ENCODE measurements around the gene ZNHIT3.

The ZNHIT3 gene

GRCh38 chr17:36540696-36541095 lies 54.2 kb downstream of the ZNHIT3 start:
- Histone ChIP-seq H3K9me3 (ENCODE audit: control insufficient read depth in 1 of 2, low read length in 2 of 2) (no peaks in the 10 kb centered on the region), H3K27me3 (ENCODE audit: low read depth, low read length) (no peaks in the 10 kb centered on the region), H3K27ac (ENCODE audit: low read length) (no peak overlapping the region), H3K4me1 (ENCODE audit: control insufficient read depth in 1 of 2, insufficient read depth in 2 of 2, low read length in 2 of 2) (peaks cover 0 to 10% of the 10 kb centered on the region in 2 donors), H3K4me3 (ENCODE audit: low read depth in 1 of 2, low read length in 2 of 2) (no peak overlapping the region), H3K36me3 (ENCODE audit: control insufficient read depth in 1 of 2, insufficient read depth in 2 of 2, low read length in 2 of 2) (peaks cover 8 to 13% of the 10 kb centered on the region in 2 donors)

DNA sequence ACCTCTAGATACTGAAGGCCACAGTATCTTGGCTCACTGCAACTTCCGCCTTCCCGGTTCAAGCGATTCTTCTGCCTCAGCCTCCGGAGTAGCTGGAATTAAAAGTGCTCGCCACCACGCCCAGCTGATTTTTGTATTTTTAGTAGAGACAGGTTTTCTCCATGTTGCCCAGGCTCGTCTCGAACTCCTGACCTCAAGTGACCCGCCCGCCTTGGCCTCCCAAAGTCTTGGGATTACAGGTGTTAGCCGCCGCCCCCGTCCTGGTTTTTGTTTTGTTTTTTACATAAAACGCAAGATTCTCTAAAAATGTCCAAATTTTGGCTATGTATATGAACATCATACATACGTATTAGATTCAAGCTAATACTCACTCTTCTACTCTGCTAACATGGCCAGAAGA lies 56.3 kb downstream of the ZNHIT3 start:
- H3K9me3 ChIP-seq (ENCODE audit: control insufficient read depth in 1 of 2, low read length in 2 of 2) = no peaks in the 10 kb centered on the region
- H3K36me3 ChIP-seq (ENCODE audit: control insufficient read depth in 1 of 2, insufficient read depth in 2 of 2, low read length in 2 of 2) = peaks cover 6 to 9% of the 10 kb centered on the region in 2 donors
- no peaks in the 10 kb centered on the region for H3K27me3 ChIP-seq (ENCODE audit: low read depth, low read length)
- no peak overlapping the region for H3K4me3 ChIP-seq (ENCODE audit: low read depth in 1 of 2, low read length in 2 of 2)
- H3K4me1 ChIP-seq (ENCODE audit: control insufficient read depth in 1 of 2, insufficient read depth in 2 of 2, low read length in 2 of 2) = peaks cover 13 to 29% of the 10 kb centered on the region in 2 donors
- H3K27ac ChIP-seq (ENCODE audit: low read length) = no peak overlapping the region

GRCh38 chr17:36544044-36544306 lies 57.5 kb downstream of the ZNHIT3 start:
- Histone ChIP-seq H3K4me3 (ENCODE audit: low read depth in 1 of 2, low read length in 2 of 2) (peak overlapping the region; percentile 87 to 93), H3K36me3 (ENCODE audit: control insufficient read depth in 1 of 2, insufficient read depth in 2 of 2, low read length in 2 of 2) (peaks cover 0 to 9% of the 10 kb centered on the region in 2 donors), H3K4me1 (ENCODE audit: control insufficient read depth in 1 of 2, insufficient read depth in 2 of 2, low read length in 2 of 2) (peaks cover 18 to 39% of the 10 kb centered on the region in 2 donors), H3K27me3 (ENCODE audit: low read depth, low read length) (no peaks in the 10 kb centered on the region), H3K9me3 (ENCODE audit: control insufficient read depth in 1 of 2, low read length in 2 of 2) (no peaks in the 10 kb centered on the region), H3K27ac (ENCODE audit: low read length) (peak overlapping the region; percentile 98)

DNA sequence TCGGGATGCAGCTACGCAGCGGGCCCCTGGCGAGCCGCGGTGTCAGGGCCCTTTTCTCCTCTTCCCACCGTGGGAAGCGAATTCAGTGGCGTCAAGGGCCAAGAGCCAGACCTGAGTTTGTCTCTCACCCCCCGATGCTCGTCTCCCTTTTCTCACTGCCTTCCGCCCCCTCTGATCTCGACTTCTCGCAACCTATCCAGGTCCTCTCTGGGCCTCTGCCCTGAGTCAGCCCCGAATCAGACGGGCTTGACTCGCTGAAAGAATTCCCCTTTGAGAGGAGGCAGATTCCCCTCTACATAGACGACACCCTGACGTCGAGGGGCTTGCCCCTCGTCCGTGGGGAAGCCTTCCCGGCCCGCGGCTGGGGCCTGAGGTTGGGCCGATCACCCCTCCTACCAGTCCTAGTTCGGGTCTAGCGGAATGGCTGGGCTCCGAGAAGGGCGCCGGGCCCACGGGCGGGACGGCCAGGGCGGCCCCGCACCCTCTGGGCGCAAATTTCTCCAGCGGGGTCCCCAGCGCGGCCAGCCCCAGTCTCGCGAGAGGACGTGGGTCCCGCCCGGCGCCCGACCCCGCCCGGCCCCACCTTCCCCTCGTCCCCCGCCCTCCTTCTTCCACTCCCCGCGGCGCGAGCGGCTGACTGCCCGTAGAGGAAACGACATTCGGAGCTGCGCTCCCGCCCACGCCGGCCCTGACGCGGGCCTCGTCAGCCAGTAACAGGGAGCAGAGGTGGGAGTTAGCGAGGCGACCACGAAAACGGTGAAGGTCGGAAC lies 58.0 kb downstream of the ZNHIT3 start, which contains the start of gene GGNBP2:
Gene GGNBP2, plus strand, starts transcription at position 613 of the 770 bp plus-strand sequence. CDS start 806 bp downstream, outside the sequence.
- Histone ChIP-seq H3K4me3 (ENCODE audit: low read depth in 1 of 2, low read length in 2 of 2) (peak within 1 kb of the TSS; percentile 87 to 98), H3K27me3 (ENCODE audit: low read depth, low read length) (no peaks in the 10 kb centered on the region), H3K36me3 (ENCODE audit: control insufficient read depth in 1 of 2, insufficient read depth in 2 of 2, low read length in 2 of 2) (peaks cover 0 to 9% of the 10 kb centered on the region in 2 donors), H3K27ac (ENCODE audit: low read length) (peak within 1 kb of the TSS; percentile 98), H3K4me1 (ENCODE audit: control insufficient read depth in 1 of 2, insufficient read depth in 2 of 2, low read length in 2 of 2) (peaks cover 18 to 43% of the 10 kb centered on the region in 2 donors), H3K9me3 (ENCODE audit: control insufficient read depth in 1 of 2, low read length in 2 of 2) (no peaks in the 10 kb centered on the region)

DNA sequence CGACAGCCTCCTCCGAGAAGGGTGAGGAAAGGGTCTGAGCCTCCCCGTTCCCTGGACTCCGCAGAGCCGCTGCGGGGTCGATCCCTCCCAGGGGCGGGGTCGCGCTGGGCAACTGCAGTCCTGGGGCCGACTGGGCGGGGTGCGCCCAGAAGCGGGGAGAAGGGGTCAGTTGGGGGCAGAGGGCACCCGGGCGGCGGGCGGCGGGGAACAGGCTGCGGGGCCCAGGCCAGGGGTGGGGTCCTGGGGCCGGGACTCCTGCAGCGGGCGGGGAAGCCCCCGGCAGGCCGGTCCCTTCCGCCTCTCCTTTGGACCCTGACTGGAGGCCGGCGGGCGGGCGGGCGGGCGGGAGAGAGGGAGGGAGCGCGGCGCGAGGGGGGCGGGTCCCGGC lies 58.6 kb downstream of the ZNHIT3 start:
- Histone ChIP-seq H3K4me3 (ENCODE audit: low read depth in 1 of 2, low read length in 2 of 2) (peak overlapping the region; percentile 87 to 93), H3K27ac (ENCODE audit: low read length) (peak overlapping the region; percentile 93), H3K27me3 (ENCODE audit: low read depth, low read length) (no peaks in the 10 kb centered on the region), H3K9me3 (ENCODE audit: control insufficient read depth in 1 of 2, low read length in 2 of 2) (no peaks in the 10 kb centered on the region), H3K4me1 (ENCODE audit: control insufficient read depth in 1 of 2, insufficient read depth in 2 of 2, low read length in 2 of 2) (peaks cover 18 to 43% of the 10 kb centered on the region in 2 donors), H3K36me3 (ENCODE audit: control insufficient read depth in 1 of 2, insufficient read depth in 2 of 2, low read length in 2 of 2) (peaks cover 0 to 9% of the 10 kb centered on the region in 2 donors)

All from muscle layer of duodenum (tissue), 2 donors.